Nephron progenitor cell (in vitro differentiated cells): Measurements from ENCODE around the gene CDK4.
"Not testable (repeated sequence)": the region's sequence is repeated elsewhere in the genome, so short reads cannot be mapped to it uniquely, and the experiment has no call there.

Experiments used
- DNase-seq: peaks from one replicate; pipeline ENCODE4 v3.0.0; 2021
- H3K27ac Mint-ChIP-seq: 2 replicates; pipeline ENCODE4 v1.8.0; 2021; ENCODE audit warnings: mild to moderate bottlenecking, moderate library complexity, mixed read lengths
- H3K27me3 Mint-ChIP-seq: 2 replicates; pipeline ENCODE4 v1.8.0; 2021; ENCODE audit warnings: mild to moderate bottlenecking, low read depth, mixed read lengths; ENCODE audit not compliant: poor library complexity
- H3K36me3 Mint-ChIP-seq: 2 replicates; pipeline ENCODE4 v1.8.0; 2021; ENCODE audit warnings: low read depth, mixed read lengths
- H3K4me1 Mint-ChIP-seq: 2 replicates; pipeline ENCODE4 v1.8.0; 2021; ENCODE audit warnings: mixed read lengths
- H3K4me3 Mint-ChIP-seq: 2 replicates; pipeline ENCODE4 v1.8.0; 2021; ENCODE audit warnings: mild to moderate bottlenecking, moderate library complexity, mixed read lengths
- H3K9me3 Mint-ChIP-seq: 2 replicates; pipeline ENCODE4 v1.8.0; 2021; ENCODE audit warnings: mild to moderate bottlenecking, moderate library complexity, mixed read lengths
- TF ChIP-seq, protein P1 (sequence below): fragments of 200-600 bp; sonication (generic); IDR thresholded peaks from 2 replicates; pipeline ENCODE4 v1.5.0; 2021; ENCODE audit warnings: antibody characterized with exemption

Gene CDK4

GRCh38 chr12:57775044-57775443 is 22.9 kb upstream of the CDK4 start:
- Mint-ChIP-seq H3K27me3 (peaks cover 21% of the 10 kb centered on the region), H3K27ac (no peak overlapping the region), H3K4me1 (peaks cover 25% of the 10 kb centered on the region), H3K4me3 (no peak overlapping the region), H3K9me3 (no peaks in the 10 kb centered on the region), H3K36me3 (peaks cover 25% of the 10 kb centered on the region)
- TF ChIP-seq, protein P1, sequence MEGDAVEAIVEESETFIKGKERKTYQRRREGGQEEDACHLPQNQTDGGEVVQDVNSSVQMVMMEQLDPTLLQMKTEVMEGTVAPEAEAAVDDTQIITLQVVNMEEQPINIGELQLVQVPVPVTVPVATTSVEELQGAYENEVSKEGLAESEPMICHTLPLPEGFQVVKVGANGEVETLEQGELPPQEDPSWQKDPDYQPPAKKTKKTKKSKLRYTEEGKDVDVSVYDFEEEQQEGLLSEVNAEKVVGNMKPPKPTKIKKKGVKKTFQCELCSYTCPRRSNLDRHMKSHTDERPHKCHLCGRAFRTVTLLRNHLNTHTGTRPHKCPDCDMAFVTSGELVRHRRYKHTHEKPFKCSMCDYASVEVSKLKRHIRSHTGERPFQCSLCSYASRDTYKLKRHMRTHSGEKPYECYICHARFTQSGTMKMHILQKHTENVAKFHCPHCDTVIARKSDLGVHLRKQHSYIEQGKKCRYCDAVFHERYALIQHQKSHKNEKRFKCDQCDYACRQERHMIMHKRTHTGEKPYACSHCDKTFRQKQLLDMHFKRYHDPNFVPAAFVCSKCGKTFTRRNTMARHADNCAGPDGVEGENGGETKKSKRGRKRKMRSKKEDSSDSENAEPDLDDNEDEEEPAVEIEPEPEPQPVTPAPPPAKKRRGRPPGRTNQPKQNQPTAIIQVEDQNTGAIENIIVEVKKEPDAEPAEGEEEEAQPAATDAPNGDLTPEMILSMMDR = no peak
- no peak for DNase-seq

- Mint-ChIP-seq H3K36me3 (peaks cover 29% of the 10 kb centered on the region), H3K4me1 (peaks cover 30% of the 10 kb centered on the region), H3K4me3 (peak overlapping the region; percentile 13), H3K27me3 (peaks cover 16% of the 10 kb centered on the region)
- H3K9me3 Mint-ChIP-seq, DNase-seq, H3K27ac Mint-ChIP-seq: not testable (repeated sequence)
Observed at GRCh38 chr12:57774634-57775033, 22.5 kb upstream of the CDK4 start.

DNA sequence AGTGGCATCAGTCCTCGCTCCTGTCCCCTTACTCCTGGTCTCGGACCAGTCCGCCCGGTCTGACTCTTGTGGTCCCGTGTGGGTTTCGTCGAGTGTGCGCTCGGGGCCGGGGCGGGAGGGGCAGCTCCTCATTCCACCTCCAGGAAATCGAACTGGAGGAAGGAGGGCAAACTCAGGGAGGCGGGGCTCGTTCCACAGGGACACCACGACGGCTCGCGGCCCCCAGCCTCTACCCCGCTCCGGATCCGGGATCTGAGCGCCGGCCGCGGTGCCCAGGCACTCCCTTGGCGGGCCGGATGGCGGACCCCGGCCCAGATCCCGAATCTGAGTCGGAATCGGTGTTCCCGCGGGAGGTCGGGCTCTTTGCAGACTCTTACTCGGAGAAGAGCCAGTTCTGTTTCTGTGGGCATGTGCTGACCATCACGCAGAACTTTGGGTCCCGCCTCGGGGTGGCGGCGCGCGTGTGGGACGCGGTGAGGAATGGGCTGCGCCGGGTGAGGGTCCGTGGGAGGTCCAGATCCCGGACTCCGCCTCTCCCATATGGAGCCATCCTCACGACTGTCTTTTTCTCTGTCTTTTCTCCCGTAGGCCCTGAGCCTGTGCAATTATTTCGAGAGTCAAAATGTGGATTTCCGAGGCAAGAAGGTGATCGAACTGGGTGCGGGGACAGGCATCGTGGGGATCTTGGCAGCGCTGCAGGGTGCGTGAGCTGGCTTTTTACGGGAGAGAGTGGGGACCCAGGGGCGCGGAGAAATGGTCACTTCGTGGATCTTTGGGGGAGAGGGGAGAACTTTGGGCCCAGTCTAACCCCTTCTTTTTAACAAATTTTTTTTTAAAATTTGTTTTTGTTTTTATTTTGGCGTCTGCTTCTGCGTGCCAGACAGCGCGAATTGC is 20.6 kb upstream of the CDK4 start, which contains the start of gene EEF1AKMT3:
Gene EEF1AKMT3, plus strand, starts transcription at position 186 of the 894 bp plus-strand sequence. Its CDS starts 111 bp downstream, at position 297.
- H3K36me3 Mint-ChIP-seq = peaks cover 43% of the 10 kb centered on the region
- H3K27ac Mint-ChIP-seq = peak within 1 kb of the TSS; percentile 100

DNA sequence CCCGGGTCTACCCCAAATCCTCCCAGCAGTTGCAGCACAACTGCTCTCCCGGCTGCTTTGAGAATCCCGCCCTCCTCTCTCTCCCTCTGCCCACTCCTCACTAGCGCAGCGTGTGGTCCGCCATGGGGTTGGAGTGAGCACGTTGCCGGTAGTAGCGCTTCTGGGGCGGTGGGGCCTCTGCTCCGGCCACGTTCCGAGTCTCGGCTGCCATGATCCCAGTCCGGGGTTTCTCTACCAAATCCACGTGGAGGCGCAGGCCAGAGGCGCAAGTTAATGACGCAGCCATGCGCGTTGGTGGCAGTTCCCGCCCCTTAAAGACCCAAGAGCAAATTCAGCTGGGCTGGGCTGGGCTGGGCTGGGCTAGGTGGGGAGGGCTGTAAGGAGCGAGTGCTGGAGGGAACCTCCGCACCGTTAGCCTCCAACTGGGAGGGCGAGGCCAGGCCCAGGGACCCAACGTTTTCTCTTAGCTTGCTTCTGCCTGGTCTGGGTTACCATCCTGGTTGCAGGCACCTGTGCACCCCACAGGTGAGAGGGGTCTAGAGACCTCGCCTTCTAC is 19.8 kb upstream of the CDK4 start, which contains the start of gene METTL1:
Gene METTL1, minus strand, starts transcription at position 233 of the 556 bp plus-strand sequence. Its CDS starts 22 bp downstream, at position 211.
- H3K36me3 Mint-ChIP-seq = peaks cover 41% of the 10 kb centered on the region
- peak within 1 kb of the TSS; percentile 99 for H3K4me3 Mint-ChIP-seq
- H3K9me3 Mint-ChIP-seq = no peaks in the 10 kb centered on the region
- peaks cover 37% of the 10 kb centered on the region for H3K4me1 Mint-ChIP-seq
- TF ChIP-seq, protein P1 = no peak
- peak; percentile 90 for DNase-seq
- peaks cover 34% of the 10 kb centered on the region for H3K27me3 Mint-ChIP-seq
- peak within 1 kb of the TSS; percentile 100 for H3K27ac Mint-ChIP-seq

More for the DNA sequence above, 20.6 kb upstream of the CDK4 start, which contains the start of gene EEF1AKMT3:
- peaks cover 27% of the 10 kb centered on the region for H3K27me3 Mint-ChIP-seq
- H3K4me1 Mint-ChIP-seq = peaks cover 30% of the 10 kb centered on the region
- H3K9me3 Mint-ChIP-seq = no peaks in the 10 kb centered on the region
- DNase-seq = peak; percentile 69
- TF ChIP-seq, protein P1 = no peak
- H3K4me3 Mint-ChIP-seq = peak within 1 kb of the TSS; percentile 99

DNA sequence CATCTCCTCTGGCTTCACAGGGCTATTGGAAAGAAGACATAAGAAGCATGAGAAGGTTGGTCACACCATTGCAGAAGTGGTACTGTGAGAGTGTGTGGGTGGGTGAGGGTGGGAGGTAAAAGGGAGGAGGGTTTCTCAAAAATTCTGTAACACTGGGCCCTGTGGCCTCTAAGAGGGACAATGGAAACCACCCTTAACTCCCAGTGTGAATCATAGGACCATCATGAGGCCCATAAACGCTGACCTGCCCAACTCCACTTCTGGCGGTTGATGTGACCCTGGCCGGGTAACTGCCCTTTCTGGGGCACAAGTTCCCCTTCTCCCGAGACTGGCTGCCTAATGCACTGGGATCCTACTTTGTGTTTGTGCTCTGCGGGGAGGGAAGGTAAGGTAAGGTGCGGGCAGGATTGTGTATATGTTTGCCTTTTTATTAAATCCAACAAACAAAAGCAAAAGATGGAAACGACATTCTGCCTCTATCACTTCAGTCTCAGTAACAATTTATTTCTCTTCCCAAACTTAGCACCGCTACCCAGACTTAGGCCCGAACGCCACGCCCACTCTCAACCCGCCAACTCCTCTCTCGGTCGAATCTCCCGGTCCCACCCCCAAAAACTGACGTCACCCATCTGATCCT is 19.2 kb upstream of the CDK4 start:
- TF ChIP-seq, protein P1 = no peak
- H3K9me3 Mint-ChIP-seq = no peaks in the 10 kb centered on the region
- H3K36me3 Mint-ChIP-seq = peaks cover 41% of the 10 kb centered on the region
- peaks cover 43% of the 10 kb centered on the region for H3K4me1 Mint-ChIP-seq
- peak overlapping the region; percentile 100 for H3K27ac Mint-ChIP-seq
- H3K4me3 Mint-ChIP-seq = peak overlapping the region; percentile 99
- H3K27me3 Mint-ChIP-seq = peaks cover 40% of the 10 kb centered on the region
- peak; percentile 88 for DNase-seq

DNA sequence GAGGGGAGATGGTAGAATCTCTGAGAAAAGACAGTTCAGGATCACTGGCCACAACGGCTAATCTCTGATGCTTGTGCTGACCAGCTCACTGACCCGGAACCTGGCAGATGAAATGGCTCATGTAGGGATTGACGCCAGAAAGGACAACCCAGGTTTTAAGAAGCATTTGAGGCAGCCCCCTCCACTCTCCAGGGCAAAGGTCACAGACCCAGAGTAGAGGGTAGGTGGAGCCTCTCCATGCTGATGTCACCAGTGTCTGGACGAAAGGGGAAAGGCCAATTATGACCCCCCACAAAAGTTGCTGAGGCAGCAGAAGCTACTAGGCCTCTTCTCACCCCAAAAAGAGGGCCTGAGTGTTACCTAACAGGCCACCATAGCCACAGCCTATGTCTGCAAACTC is 18.6 kb upstream of the CDK4 start:
- Mint-ChIP-seq H3K9me3 (no peaks in the 10 kb centered on the region), H3K27ac (no peak overlapping the region), H3K27me3 (peaks cover 43% of the 10 kb centered on the region), H3K36me3 (peaks cover 36% of the 10 kb centered on the region), H3K4me1 (peaks cover 46% of the 10 kb centered on the region), H3K4me3 (peak overlapping the region; percentile 99)
- TF ChIP-seq, protein P1 = no peak
- no peak for DNase-seq
